ENCODE results near the gene CFAP157. TPM values are rescaled to one million over a fixed set of nuclear protein-coding genes. Genes with fewer than 3 reads are reported as not detected.

The CFAP157 gene
- total RNA-seq, 2 experiments from 2014 or later, result not detected

GRCh38 chr9:127714020-127714750, 7.4 kb downstream of the CFAP157 start:
- Mint-ChIP-seq H3K4me1 (peaks cover 28% of the 10 kb centered on the region), H3K4me3 (peak overlapping the region; percentile 69), H3K36me3 (no peaks in the 10 kb centered on the region), H3K9me3 (ENCODE audit: low read depth) (no peaks in the 10 kb centered on the region), H3K27ac (no peak overlapping the region), H3K27me3 (no peaks in the 10 kb centered on the region)
- ATAC-seq (no peak), DNase-seq (no peak)
- CTCF ChIA-PET, result interaction anchor here (1.5 to 4.2 kb wide), 3 partner anchors 20 to 156 kb away, joined by 3 to 30 read pairs (median 8); partner anchors contain the start of gene TOR2A

DNA sequence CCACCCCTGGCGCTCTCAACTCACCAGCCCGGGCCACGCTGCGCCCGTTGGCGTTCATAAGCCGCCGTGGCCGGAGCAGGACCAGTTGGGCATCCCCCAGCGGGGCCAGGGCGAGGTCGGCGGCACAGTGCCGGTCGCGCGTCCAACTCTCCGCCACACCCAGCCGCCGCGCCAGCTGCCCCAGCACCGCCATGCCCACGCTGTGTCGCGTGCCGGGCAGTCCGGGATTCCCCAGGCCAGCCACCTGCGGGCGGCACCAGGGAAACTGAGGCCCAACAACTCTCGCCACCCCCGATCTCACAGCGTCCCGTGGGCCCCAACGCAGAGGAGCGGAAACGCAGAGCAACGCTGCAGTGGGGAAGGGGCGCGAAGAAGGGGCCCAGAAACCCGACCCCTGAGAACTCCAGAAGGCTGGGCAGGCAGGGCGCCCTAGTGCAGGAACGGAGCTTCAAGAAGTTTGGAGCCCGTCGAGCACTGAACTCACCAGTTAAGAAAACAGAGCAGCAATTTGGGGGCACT, 8.2 kb downstream of the CFAP157 start:
- DNase-seq (no peak), ATAC-seq (peak; percentile 1)

GRCh38 chr9:127715470-127716337, 8.9 kb downstream of the CFAP157 start, which contains the start of the genes PTRH1 and TTC16:
Gene PTRH1 (minus strand): TSS chr9:127715663. CDS start chr9:127715639, 24 bp downstream.
Gene TTC16 (plus strand): TSS chr9:127716079. CDS start chr9:127716146, 67 bp downstream.
- Mint-ChIP-seq H3K9me3 (ENCODE audit: low read depth) (no peaks in the 10 kb centered on the region), H3K4me3 (peak within 1 kb of the TSS; percentile 93), H3K4me1 (peaks cover 35% of the 10 kb centered on the region), H3K27ac (peak within 1 kb of the TSS; percentile 90), H3K27me3 (no peaks in the 10 kb centered on the region), H3K36me3 (no peaks in the 10 kb centered on the region)
- DNase-seq (peak; percentile 98), ATAC-seq (peak; percentile 95)
- CTCF ChIA-PET, result interaction anchor here (0.6 to 4.2 kb wide), 13 partner anchors 13 to 485 kb away, joined by 3 to 30 read pairs (median 3); partner anchors contain the start of genes STXBP1 and TOR2A

More for the DNA sequence above, 8.2 kb downstream of the CFAP157 start:
- Mint-ChIP-seq H3K4me3 (peak overlapping the region; percentile 93), H3K36me3 (no peaks in the 10 kb centered on the region), H3K27ac (peak overlapping the region; percentile 90), H3K27me3 (no peaks in the 10 kb centered on the region), H3K4me1 (peaks cover 36% of the 10 kb centered on the region), H3K9me3 (ENCODE audit: low read depth) (no peaks in the 10 kb centered on the region)
- CTCF ChIA-PET, result interaction anchor here (1.0 to 4.2 kb wide), 12 partner anchors 12 to 411 kb away, joined by 3 to 30 read pairs (median 3); partner anchors contain the start of genes STXBP1 and TOR2A

- Mint-ChIP-seq H3K27ac (peak overlapping the region; percentile 90), H3K4me3 (peak overlapping the region; percentile 93), H3K27me3 (no peaks in the 10 kb centered on the region), H3K9me3 (ENCODE audit: low read depth) (no peaks in the 10 kb centered on the region), H3K36me3 (no peaks in the 10 kb centered on the region), H3K4me1 (peaks cover 33% of the 10 kb centered on the region)
- DNase-seq, result no peak
- CTCF ChIA-PET, result interaction anchor here (1.1 to 4.2 kb wide), 7 partner anchors 13 to 205 kb away, joined by 3 to 30 read pairs (median 3); partner anchors contain the start of genes STXBP1 and TOR2A
- no peak for ATAC-seq
Observed at GRCh38 chr9:127716412-127716811, 9.6 kb downstream of the CFAP157 start.

GRCh38 chr9:127717766-127718165, 11.0 kb downstream of the CFAP157 start:
- Mint-ChIP-seq H3K27me3 (no peaks in the 10 kb centered on the region), H3K4me1 (peaks cover 32% of the 10 kb centered on the region), H3K9me3 (ENCODE audit: low read depth) (no peaks in the 10 kb centered on the region), H3K27ac (no peak overlapping the region), H3K4me3 (no peak overlapping the region), H3K36me3 (no peaks in the 10 kb centered on the region)
- no peak for ATAC-seq
- CTCF ChIA-PET, result interaction anchor here (1.2 to 4.2 kb wide), 2 partner anchors 17 to 139 kb away, joined by 3 to 30 read pairs; partner anchors contain the start of gene TOR2A
- no peak for DNase-seq

DNA sequence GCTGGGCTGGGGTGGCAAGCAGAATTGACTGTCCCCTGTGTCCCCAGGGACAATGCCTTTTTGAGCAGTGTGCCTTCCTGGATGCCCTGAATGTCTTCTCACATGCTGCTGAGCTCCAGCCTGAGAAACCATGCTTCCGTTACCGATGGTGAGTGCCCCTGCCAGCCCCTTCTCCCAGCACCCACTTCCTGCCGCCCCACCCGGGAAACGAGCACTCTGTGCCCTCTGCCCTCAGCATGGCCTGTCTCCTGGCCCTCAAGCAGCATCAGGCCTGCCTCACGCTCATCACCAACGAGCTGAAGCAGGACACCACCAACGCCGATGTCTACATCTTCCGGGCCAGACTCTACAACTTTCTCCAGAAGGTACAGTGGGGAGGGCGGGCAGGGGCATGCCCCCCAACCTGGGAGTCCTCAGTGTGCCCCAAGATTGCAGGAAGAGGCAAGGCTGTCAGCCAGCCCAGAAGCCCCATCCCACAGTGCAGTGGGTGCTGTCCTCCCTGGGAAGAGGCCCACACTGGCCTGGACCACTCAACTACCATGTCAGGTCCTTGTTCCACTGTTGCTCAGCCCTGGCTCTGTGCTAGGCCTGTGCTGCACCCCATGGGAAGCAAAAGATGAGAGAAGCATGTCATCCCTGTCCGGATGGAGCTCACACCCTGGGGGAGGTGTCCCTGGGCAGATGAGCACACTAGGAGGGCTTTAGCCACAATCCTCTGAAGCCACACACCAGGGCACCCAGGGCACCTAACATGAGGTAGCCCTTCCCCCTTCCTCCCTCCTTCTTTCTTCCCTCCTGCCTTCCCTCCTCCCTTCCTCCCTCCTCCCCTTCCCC, 13.5 kb downstream of the CFAP157 start:
- H3K9me3 Mint-ChIP-seq (ENCODE audit: low read depth), result no peaks in the 10 kb centered on the region
- peak overlapping the region; percentile 32 for H3K4me3 Mint-ChIP-seq
- CTCF ChIA-PET, result interaction anchor here (1.2 to 4.1 kb wide), 2 partner anchors 15 to 216 kb away, joined by 3 to 25 read pairs; partner anchors contain the start of gene TOR2A
- no peaks in the 10 kb centered on the region for H3K36me3 Mint-ChIP-seq
- H3K27me3 Mint-ChIP-seq, result no peaks in the 10 kb centered on the region
- ATAC-seq (no peak), DNase-seq (peak; percentile 58)
- peak overlapping the region; percentile 86 for H3K27ac Mint-ChIP-seq
- peaks cover 28% of the 10 kb centered on the region for H3K4me1 Mint-ChIP-seq

GRCh38 chr9:127720865-127721227, 14.1 kb downstream of the CFAP157 start:
- Mint-ChIP-seq H3K36me3 (no peaks in the 10 kb centered on the region), H3K4me1 (peaks cover 27% of the 10 kb centered on the region), H3K27ac (peak overlapping the region; percentile 79), H3K4me3 (peak overlapping the region; percentile 36), H3K27me3 (no peaks in the 10 kb centered on the region), H3K9me3 (ENCODE audit: low read depth) (no peaks in the 10 kb centered on the region)
- ATAC-seq, result no peak
- no peak for DNase-seq
- CTCF ChIA-PET, result interaction anchor here (4.1 kb wide), 1 partner anchor 14 kb away, joined by 25 read pairs; the partner anchor contains the start of gene TOR2A

- Mint-ChIP-seq H3K27ac (peak overlapping the region; percentile 79), H3K4me3 (no peak overlapping the region)
Observed at GRCh38 chr9:127721391-127721821, 14.6 kb downstream of the CFAP157 start.

GRCh38 chr9:127722055-127722745, 15.4 kb downstream of the CFAP157 start:
- CTCF ChIA-PET, result interaction anchor here (4.1 kb wide), 1 partner anchor 13 kb away, joined by 25 read pairs; the partner anchor contains the start of gene TOR2A
- H3K36me3 Mint-ChIP-seq, result no peaks in the 10 kb centered on the region
- H3K4me3 Mint-ChIP-seq, result no peak overlapping the region
- H3K4me1 Mint-ChIP-seq, result peaks cover 22% of the 10 kb centered on the region
- DNase-seq, result no peak
- no peaks in the 10 kb centered on the region for H3K27me3 Mint-ChIP-seq
- no peak overlapping the region for H3K27ac Mint-ChIP-seq
- ATAC-seq, result no peak
- H3K9me3 Mint-ChIP-seq (ENCODE audit: low read depth), result no peaks in the 10 kb centered on the region

More at GRCh38 chr9:127721391-127721821, 14.6 kb downstream of the CFAP157 start:
- no peaks in the 10 kb centered on the region for H3K27me3 Mint-ChIP-seq
- H3K9me3 Mint-ChIP-seq (ENCODE audit: low read depth), result no peaks in the 10 kb centered on the region
- CTCF ChIA-PET, result interaction anchor here (4.1 kb wide), 1 partner anchor 13 kb away, joined by 25 read pairs; the partner anchor contains the start of gene TOR2A
- DNase-seq, result no peak
- H3K4me1 Mint-ChIP-seq, result peaks cover 22% of the 10 kb centered on the region
- no peak for ATAC-seq
- no peaks in the 10 kb centered on the region for H3K36me3 Mint-ChIP-seq

- Mint-ChIP-seq H3K36me3 (no peaks in the 10 kb centered on the region), H3K9me3 (ENCODE audit: low read depth) (no peaks in the 10 kb centered on the region), H3K27me3 (no peaks in the 10 kb centered on the region), H3K27ac (no peak overlapping the region), H3K4me1 (peaks cover 22% of the 10 kb centered on the region), H3K4me3 (no peak overlapping the region)
- CTCF ChIA-PET, result no interaction called here
- DNase-seq (no peak), ATAC-seq (no peak)
Observed at GRCh38 chr9:127723013-127723412, 16.2 kb downstream of the CFAP157 start.

- no peaks in the 10 kb centered on the region for H3K9me3 Mint-ChIP-seq (ENCODE audit: low read depth)
- H3K36me3 Mint-ChIP-seq, result no peaks in the 10 kb centered on the region
- peaks cover 22% of the 10 kb centered on the region for H3K4me1 Mint-ChIP-seq
- DNase-seq, result no peak
- no peaks in the 10 kb centered on the region for H3K27me3 Mint-ChIP-seq
- no peak for ATAC-seq
- H3K4me3 Mint-ChIP-seq, result no peak overlapping the region
- no peak overlapping the region for H3K27ac Mint-ChIP-seq
- CTCF ChIA-PET, result no interaction called here
Observed at GRCh38 chr9:127723444-127723843, 16.7 kb downstream of the CFAP157 start.
